ENCODE measurements around the gene PTPN11. TPM values are rescaled to one million over a fixed set of nuclear protein-coding genes. Genes with fewer than 3 reads are reported as not detected.

Gene PTPN11
- polyA plus RNA-seq, 1 donor from 2014 or later = 92.5 TPM

DNA sequence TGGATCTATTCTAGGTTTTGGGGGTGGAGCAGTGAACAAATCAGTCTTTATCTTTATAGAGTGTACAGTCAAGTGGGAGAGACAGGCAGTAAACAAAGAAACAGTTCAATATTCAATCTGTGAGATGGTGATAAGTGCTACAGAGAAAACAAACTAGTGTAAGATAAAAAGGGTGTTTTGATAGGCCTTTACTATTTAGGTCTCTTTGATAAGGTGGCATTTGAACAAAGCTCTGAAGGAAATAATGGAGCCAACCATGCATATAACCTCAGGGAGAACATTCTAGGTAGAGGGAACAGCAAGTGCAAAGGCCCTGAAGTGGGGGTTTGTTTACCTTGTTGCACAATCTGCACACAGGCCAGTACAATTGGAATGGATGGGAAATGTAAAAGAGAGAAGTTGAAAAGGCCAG is 47.3 kb downstream of the PTPN11 start:
- TF ChIP-seq RAD21 (conservative IDR thresholded peaks at IDR 0.05) = no peak
- no peak for TF ChIP-seq SMC3 (conservative IDR thresholded peaks at IDR 0.05; ENCODE audit: poor library complexity)
- TF ChIP-seq, protein P1, sequence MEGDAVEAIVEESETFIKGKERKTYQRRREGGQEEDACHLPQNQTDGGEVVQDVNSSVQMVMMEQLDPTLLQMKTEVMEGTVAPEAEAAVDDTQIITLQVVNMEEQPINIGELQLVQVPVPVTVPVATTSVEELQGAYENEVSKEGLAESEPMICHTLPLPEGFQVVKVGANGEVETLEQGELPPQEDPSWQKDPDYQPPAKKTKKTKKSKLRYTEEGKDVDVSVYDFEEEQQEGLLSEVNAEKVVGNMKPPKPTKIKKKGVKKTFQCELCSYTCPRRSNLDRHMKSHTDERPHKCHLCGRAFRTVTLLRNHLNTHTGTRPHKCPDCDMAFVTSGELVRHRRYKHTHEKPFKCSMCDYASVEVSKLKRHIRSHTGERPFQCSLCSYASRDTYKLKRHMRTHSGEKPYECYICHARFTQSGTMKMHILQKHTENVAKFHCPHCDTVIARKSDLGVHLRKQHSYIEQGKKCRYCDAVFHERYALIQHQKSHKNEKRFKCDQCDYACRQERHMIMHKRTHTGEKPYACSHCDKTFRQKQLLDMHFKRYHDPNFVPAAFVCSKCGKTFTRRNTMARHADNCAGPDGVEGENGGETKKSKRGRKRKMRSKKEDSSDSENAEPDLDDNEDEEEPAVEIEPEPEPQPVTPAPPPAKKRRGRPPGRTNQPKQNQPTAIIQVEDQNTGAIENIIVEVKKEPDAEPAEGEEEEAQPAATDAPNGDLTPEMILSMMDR (IDR thresholded peaks at IDR 0.05; ENCODE audit: poor library complexity, severe bottlenecking) = no peak
- TF ChIP-seq MXI1 (conservative IDR thresholded peaks at IDR 0.05; ENCODE audit: poor library complexity, severe bottlenecking) = no peak
- TF ChIP-seq POLR2AphosphoS5 (IDR thresholded peaks at IDR 0.05) = no peak
- no peak for TF ChIP-seq EZH2 (IDR thresholded peaks at IDR 0.05; ENCODE audit: borderline replicate concordance, insufficient read depth, low read length, poor library complexity, severe bottlenecking)
- TF ChIP-seq, protein P2, sequence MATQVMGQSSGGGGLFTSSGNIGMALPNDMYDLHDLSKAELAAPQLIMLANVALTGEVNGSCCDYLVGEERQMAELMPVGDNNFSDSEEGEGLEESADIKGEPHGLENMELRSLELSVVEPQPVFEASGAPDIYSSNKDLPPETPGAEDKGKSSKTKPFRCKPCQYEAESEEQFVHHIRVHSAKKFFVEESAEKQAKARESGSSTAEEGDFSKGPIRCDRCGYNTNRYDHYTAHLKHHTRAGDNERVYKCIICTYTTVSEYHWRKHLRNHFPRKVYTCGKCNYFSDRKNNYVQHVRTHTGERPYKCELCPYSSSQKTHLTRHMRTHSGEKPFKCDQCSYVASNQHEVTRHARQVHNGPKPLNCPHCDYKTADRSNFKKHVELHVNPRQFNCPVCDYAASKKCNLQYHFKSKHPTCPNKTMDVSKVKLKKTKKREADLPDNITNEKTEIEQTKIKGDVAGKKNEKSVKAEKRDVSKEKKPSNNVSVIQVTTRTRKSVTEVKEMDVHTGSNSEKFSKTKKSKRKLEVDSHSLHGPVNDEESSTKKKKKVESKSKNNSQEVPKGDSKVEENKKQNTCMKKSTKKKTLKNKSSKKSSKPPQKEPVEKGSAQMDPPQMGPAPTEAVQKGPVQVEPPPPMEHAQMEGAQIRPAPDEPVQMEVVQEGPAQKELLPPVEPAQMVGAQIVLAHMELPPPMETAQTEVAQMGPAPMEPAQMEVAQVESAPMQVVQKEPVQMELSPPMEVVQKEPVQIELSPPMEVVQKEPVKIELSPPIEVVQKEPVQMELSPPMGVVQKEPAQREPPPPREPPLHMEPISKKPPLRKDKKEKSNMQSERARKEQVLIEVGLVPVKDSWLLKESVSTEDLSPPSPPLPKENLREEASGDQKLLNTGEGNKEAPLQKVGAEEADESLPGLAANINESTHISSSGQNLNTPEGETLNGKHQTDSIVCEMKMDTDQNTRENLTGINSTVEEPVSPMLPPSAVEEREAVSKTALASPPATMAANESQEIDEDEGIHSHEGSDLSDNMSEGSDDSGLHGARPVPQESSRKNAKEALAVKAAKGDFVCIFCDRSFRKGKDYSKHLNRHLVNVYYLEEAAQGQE (IDR thresholded peaks at IDR 0.05; ENCODE audit: borderline replicate concordance) = no peak
- no peaks in the 10 kb centered on the region for H3K9me3 ChIP-seq (ENCODE audit: low read length)
- no peaks in the 10 kb centered on the region for H3F3A ChIP-seq (ENCODE audit: insufficient read depth, low read length, poor library complexity, severe bottlenecking)
- H3K9me2 ChIP-seq (ENCODE audit: insufficient read depth, low read length) = no peaks in the 10 kb centered on the region
- no peak overlapping the region for H2AFZ ChIP-seq (ENCODE audit: low read depth, low read length)
- no peak overlapping the region for H3K9ac ChIP-seq (ENCODE audit: low read length)
- no peak overlapping the region for H3K4me2 ChIP-seq (ENCODE audit: low read length)
- H3K27ac ChIP-seq (ENCODE audit: low read length) = no peak overlapping the region
- H3K36me3 ChIP-seq (ENCODE audit: insufficient read depth, low read length) = no peaks in the 10 kb centered on the region
- H3K4me3 ChIP-seq (ENCODE audit: low read length) = no peak overlapping the region
- H3K27me3 ChIP-seq (ENCODE audit: insufficient read depth, low read depth, low read length) = no peaks in the 10 kb centered on the region
- no peaks in the 10 kb centered on the region for H3K79me2 ChIP-seq (replicated peaks; ENCODE audit: insufficient read depth, low read length)
- no peaks in the 10 kb centered on the region for H4K20me1 ChIP-seq (ENCODE audit: insufficient read depth)

DNA sequence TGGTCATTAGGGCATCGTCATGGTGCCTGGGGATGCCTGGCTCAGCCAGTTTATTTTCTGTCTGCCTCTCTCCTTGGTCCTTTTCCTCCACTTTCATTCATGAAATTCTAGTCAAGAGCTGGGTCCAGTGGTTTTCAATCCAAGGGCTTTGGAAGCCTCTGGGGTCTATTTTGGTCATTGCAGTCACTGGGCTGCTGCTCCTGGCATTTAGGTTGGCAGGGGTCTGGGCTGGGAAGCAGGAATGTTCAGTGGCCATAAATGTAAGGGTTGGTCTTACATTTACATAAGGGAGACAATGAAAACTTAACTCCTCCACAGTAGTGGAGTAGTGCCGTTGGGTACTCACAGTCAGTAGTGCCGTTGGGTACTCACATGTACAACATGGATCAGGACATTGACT is 48.1 kb downstream of the PTPN11 start:
- no peak overlapping the region for H3K4me2 ChIP-seq (ENCODE audit: low read length)
- TF ChIP-seq EZH2 (IDR thresholded peaks at IDR 0.05; ENCODE audit: borderline replicate concordance, insufficient read depth, low read length, poor library complexity, severe bottlenecking) (no peak), EP300 (conservative IDR thresholded peaks at IDR 0.05; ENCODE audit: poor library complexity, severe bottlenecking) (no peak), SMC3 (conservative IDR thresholded peaks at IDR 0.05; ENCODE audit: poor library complexity) (no peak), POLR2AphosphoS5 (IDR thresholded peaks at IDR 0.05) (no peak), TAF1 (IDR thresholded peaks at IDR 0.05; ENCODE audit: low read depth) (no peak), RAD21 (conservative IDR thresholded peaks at IDR 0.05) (no peak), MXI1 (conservative IDR thresholded peaks at IDR 0.05; ENCODE audit: poor library complexity, severe bottlenecking) (no peak)
- TF ChIP-seq, protein P2 (IDR thresholded peaks at IDR 0.05; ENCODE audit: borderline replicate concordance) = no peak
- TF ChIP-seq, protein P1 (IDR thresholded peaks at IDR 0.05; ENCODE audit: poor library complexity, severe bottlenecking) = no peak
- H3K27ac ChIP-seq (ENCODE audit: low read length) = no peak overlapping the region

More for the DNA sequence above, 48.1 kb downstream of the PTPN11 start:
- no peaks in the 10 kb centered on the region for H3K36me3 ChIP-seq (ENCODE audit: insufficient read depth, low read length)
- H3K79me2 ChIP-seq (replicated peaks; ENCODE audit: insufficient read depth, low read length) = no peaks in the 10 kb centered on the region
- no peaks in the 10 kb centered on the region for H3F3A ChIP-seq (ENCODE audit: insufficient read depth, low read length, poor library complexity, severe bottlenecking)
- no peaks in the 10 kb centered on the region for H3K27me3 ChIP-seq (ENCODE audit: insufficient read depth, low read depth, low read length)
- no peak overlapping the region for H3K9ac ChIP-seq (ENCODE audit: low read length)
- H3K9me2 ChIP-seq (ENCODE audit: insufficient read depth, low read length) = no peaks in the 10 kb centered on the region
- H3K9me3 ChIP-seq (ENCODE audit: low read length) = no peaks in the 10 kb centered on the region
- H2AFZ ChIP-seq (ENCODE audit: low read depth, low read length) = no peak overlapping the region
- no peaks in the 10 kb centered on the region for H4K20me1 ChIP-seq (ENCODE audit: insufficient read depth)
- H3K4me3 ChIP-seq (ENCODE audit: low read length) = no peak overlapping the region
